NOMO-1 treated with DMSO at 0.1 percent for 48 hours (cell line): ENCODE measurements around the gene ASB10.

Experiments
- DNase-seq: peaks from one replicate; lab custom pipeline; 2025; ENCODE audit not compliant: unreplicated experiment; lab: John Stamatoyannopoulos, UW

Gene ASB10

GRCh38 chr7:151137791-151138152 lies 49.3 kb downstream of the ASB10 start:
- DNase-seq, result no peak

- DNase-seq, result no peak
Observed at GRCh38 chr7:151137076-151137675, 49.9 kb downstream of the ASB10 start.

- no peak for DNase-seq
Observed at GRCh38 chr7:151135866-151136843, 50.9 kb downstream of the ASB10 start.

GRCh38 chr7:151135525-151135845 lies 51.6 kb downstream of the ASB10 start:
- DNase-seq, result no peak

GRCh38 chr7:151134743-151135524 lies 52.1 kb downstream of the ASB10 start:
- no peak for DNase-seq

- no peak for DNase-seq
Observed at GRCh38 chr7:151133986-151134742, 52.9 kb downstream of the ASB10 start.

GRCh38 chr7:151133266-151133985 lies 53.6 kb downstream of the ASB10 start:
- DNase-seq, result no peak

GRCh38 chr7:151132461-151133205 lies 54.4 kb downstream of the ASB10 start:
- DNase-seq, result no peak

- no peak for DNase-seq
Observed at GRCh38 chr7:151131592-151132293, 55.3 kb downstream of the ASB10 start.

GRCh38 chr7:151131224-151131591 lies 55.8 kb downstream of the ASB10 start:
- DNase-seq, result no peak

- DNase-seq, result no peak
Observed at GRCh38 chr7:151130741-151131157, 56.3 kb downstream of the ASB10 start.

- DNase-seq, result no peak
Observed at GRCh38 chr7:151129960-151130591, 57.0 kb downstream of the ASB10 start.

- DNase-seq, result no peak
Observed at GRCh38 chr7:151129117-151129959, 57.7 kb downstream of the ASB10 start.

GRCh38 chr7:151128716-151129115 lies 58.3 kb downstream of the ASB10 start:
- DNase-seq, result no peak

GRCh38 chr7:151128144-151128543 lies 58.9 kb downstream of the ASB10 start:
- no peak for DNase-seq

- DNase-seq, result no peak
Observed at GRCh38 chr7:151126491-151127137, 60.4 kb downstream of the ASB10 start.

GRCh38 chr7:151125846-151126481 lies 61.1 kb downstream of the ASB10 start:
- no peak for DNase-seq
